K562 (cell line): ENCODE results near the gene IFITM2. TPM values are rescaled to one million over a fixed set of nuclear protein-coding genes. Genes with fewer than 3 reads are reported as not detected.

Source experiments
- ATAC-seq: fragments of 200-7000 bp; cut with Tn5 transposase; 3 replicates; pipeline ENCODE4 v1.9.1; 2020; ENCODE audit warnings: moderate library complexity
- BruUV-seq: library from RNA; stranded (reverse); fragments of 400-500 nt; replicated peaks from 2 replicates; lab custom pipeline; 2021; lab: Mats Ljungman, UMichigan
- CTCF ChIA-PET: fragments of 300-600 bp; formaldehyde crosslinking; extraction: SDS; loops from one replicate; lab custom pipeline; 2021; ENCODE audit warnings: low intra/inter-chr PET ratio; lab: Yijun Ruan, JAX
- POLR2A ChIA-PET: fragments of 300-600, 350-650 bp; sonication (Branson Sonifier 250); formaldehyde crosslinking; extraction: SDS; loops from one replicate; lab custom pipeline; 2021; ENCODE audit warnings: antibody characterized with exemption, inconsistent platforms; lab: Yijun Ruan, JAX
- DNase-seq, 4 experiments: peaks; one replicate each; pipeline versions ENCODE4 v3.0.0 to v3.0.0-alpha.2; 2011 to 2018; ENCODE audit warnings: low spot score in 3 of 4, mixed read lengths in 3 of 4; ENCODE audit errors: extremely low read depth in 1 of 4
- FAIRE-seq: peaks from 2 replicates; lab custom pipeline; 2011; peaks lifted over from hg19 to GRCh38; lab: Jason Lieb, UNC
- H2AFZ ChIP-seq: 2 replicates; pipeline ENCODE4 v1.6.0; 2011; ENCODE audit warnings: low read depth, low read length, control low read depth, inconsistent platforms
- H3K27ac ChIP-seq: fragments of 200-600 bp; 3 replicates; pipeline ENCODE4 v1.8.0; 2011; ENCODE audit warnings: low read depth, mild to moderate bottlenecking, control low read depth, inconsistent platforms, low read length, moderate library complexity, mixed read lengths; ENCODE audit errors: extremely low read depth
- H3K27me3 ChIP-seq, 2 experiments: fragments of 300-600 bp in 1 of 2; 2 replicates in 1 of 2; 3 replicates in 1 of 2; pipeline versions ENCODE4 v1.6.0 to v1.8.0; 2011; ENCODE audit warnings: inconsistent platforms in 2 of 2, low read length in 2 of 2, mild to moderate bottlenecking in 1 of 2, mixed read lengths in 1 of 2, moderate library complexity in 1 of 2; ENCODE audit not compliant: control insufficient read depth in 2 of 2, insufficient read depth in 2 of 2
- H3K36me3 ChIP-seq: fragments of 300-600 bp; 3 replicates; pipeline ENCODE4 v1.8.0; 2011; ENCODE audit warnings: mild to moderate bottlenecking, low read length, inconsistent platforms; ENCODE audit not compliant: control insufficient read depth, insufficient read depth
- H3K4me1 ChIP-seq, 2 experiments: fragments of 200-600 bp in 1 of 2; replicated peaks in 1 of 2; 2 replicates in 1 of 2; 3 replicates in 1 of 2; pipeline versions ENCODE4 v1.5.1 to v1.8.0; 2011; ENCODE audit warnings: inconsistent platforms in 2 of 2, low read length in 2 of 2, mild to moderate bottlenecking in 1 of 2, mixed read lengths in 1 of 2, moderate library complexity in 1 of 2; ENCODE audit not compliant: control insufficient read depth in 2 of 2, insufficient read depth in 2 of 2
- H3K4me2 ChIP-seq: 2 replicates; pipeline ENCODE4 v1.6.1; 2011; ENCODE audit warnings: low read length, control low read depth, inconsistent platforms, mixed read lengths; ENCODE audit not compliant: insufficient read depth
- H3K4me3 ChIP-seq: fragments of 200-600 bp; sonication (generic), shearing (Covaris generic); 2 replicates; pipeline ENCODE4 v1.5.1; 2016; ENCODE audit warnings: control low read depth, inconsistent platforms
- H3K79me2 ChIP-seq: fragments of 200-600 bp; 3 replicates; pipeline ENCODE4 v1.8.0; 2011; ENCODE audit warnings: low read length, inconsistent platforms; ENCODE audit not compliant: control insufficient read depth, insufficient read depth
- H3K9ac ChIP-seq, 2 experiments: 2 replicates each; pipeline versions ENCODE4 v1.6.0 to v1.6.1; 2011; ENCODE audit warnings: low read depth in 2 of 2, low read length in 2 of 2, control low read depth in 1 of 2, inconsistent platforms in 1 of 2, mild to moderate bottlenecking in 1 of 2, mixed read lengths in 1 of 2; ENCODE audit not compliant: insufficient read depth in 1 of 2
- H3K9me1 ChIP-seq: one replicate; pipeline ENCODE4 v1.6.0; 2011; ENCODE audit warnings: inconsistent platforms, mild to moderate bottlenecking, low read length, moderate library complexity; ENCODE audit not compliant: control insufficient read depth, insufficient read depth
- H3K9me3 ChIP-seq: replicated peaks from 2 replicates; pipeline ENCODE4 v1.5.1; 2011; ENCODE audit warnings: low read depth, low read length, inconsistent platforms; ENCODE audit not compliant: control insufficient read depth, insufficient read depth
- H4K20me1 ChIP-seq: replicated peaks from 2 replicates; pipeline ENCODE4 v1.6.1; 2011; ENCODE audit warnings: low read length, inconsistent platforms, mixed read lengths; ENCODE audit not compliant: control insufficient read depth, insufficient read depth
- C11orf30 ChIP-seq: fragments of 450-650 bp; IDR thresholded peaks from 2 replicates; pipeline ENCODE4 v1.6.1; 2016; ENCODE audit warnings: low read depth, mild to moderate bottlenecking
- CBFA2T2 ChIP-seq: fragments of 450-650 bp; conservative IDR thresholded peaks from 2 replicates; pipeline ENCODE4 v1.6.1; 2017; ENCODE audit warnings: mild to moderate bottlenecking
- ELF2 ChIP-seq: fragments of 250-450 bp; sonication (Bioruptor Pico); IDR thresholded peaks from 2 replicates; pipeline ENCODE4 v1.5.0; 2021; ENCODE audit warnings: mild to moderate bottlenecking
- ETV1 ChIP-seq: fragments of 450-650 bp; conservative IDR thresholded peaks from 2 replicates; pipeline ENCODE4 v1.6.1; 2016; ENCODE audit warnings: missing genetic modification characterization, control low read depth, low read depth, missing compliant biosample characterization
- HDGF ChIP-seq: fragments of 450-650 bp; IDR thresholded peaks from 2 replicates; pipeline ENCODE4 v1.6.1; 2016
- IRF2 ChIP-seq: sonication (generic); formaldehyde crosslinking; IDR thresholded peaks from 2 replicates; pipeline ENCODE4 v1.8.1; 2022; ENCODE audit warnings: mild to moderate bottlenecking, missing genetic modification reagents
- MAFK ChIP-seq: IDR thresholded peaks from 2 replicates; pipeline ENCODE4 v1.6.1; 2011; ENCODE audit warnings: low read length, improper control_type of control experiment
- MBD2 ChIP-seq: sonication (generic); IDR thresholded peaks from 2 replicates; pipeline ENCODE4 v1.6.1; 2016; ENCODE audit warnings: low read depth, borderline replicate concordance
- NFRKB ChIP-seq: fragments of 450-650 bp; IDR thresholded peaks from 2 replicates; pipeline ENCODE4 v1.6.1; 2016; ENCODE audit warnings: low read depth
- PHF20 ChIP-seq: fragments of 450-650 bp; IDR thresholded peaks from 2 replicates; pipeline ENCODE4 v1.6.1; 2018; ENCODE audit not compliant: partially characterized antibody
- POLR2G ChIP-seq: fragments of 200-400 bp; formaldehyde crosslinking; IDR thresholded peaks from 2 replicates; pipeline ENCODE4 v1.6.1; 2017; ENCODE audit warnings: low read depth, mild to moderate bottlenecking, antibody characterized with exemption, low read length, moderate library complexity
- RBFOX2 ChIP-seq: fragments of 200-400 bp; formaldehyde crosslinking; IDR thresholded peaks from 2 replicates; pipeline ENCODE4 v1.6.1; 2017; ENCODE audit warnings: low read depth, mild to moderate bottlenecking, low read length, moderate library complexity
- SMC3 ChIP-seq: conservative IDR thresholded peaks from 2 replicates; pipeline ENCODE4 v1.6.1; 2011; ENCODE audit warnings: low read depth, low read length, improper control_type of control experiment; ENCODE audit not compliant: insufficient read depth
- SNIP1 ChIP-seq: fragments of 450-650 bp; IDR thresholded peaks from 2 replicates; pipeline ENCODE4 v1.7.1; 2017; ENCODE audit warnings: low read depth, mild to moderate bottlenecking
- SP1 ChIP-seq: sonication (generic); formaldehyde crosslinking; IDR thresholded peaks from 2 replicates; pipeline ENCODE4 v1.8.1; 2022; ENCODE audit warnings: mild to moderate bottlenecking, missing genetic modification reagents
- SRSF3 ChIP-seq: fragments of 200-400 bp; formaldehyde crosslinking; IDR thresholded peaks from 2 replicates; pipeline ENCODE4 v1.6.1; 2016; ENCODE audit warnings: mild to moderate bottlenecking, low read length, moderate library complexity; ENCODE audit not compliant: insufficient read depth
- ZNF197 ChIP-seq: fragments of 200-800 bp; sonication (Bioruptor generic); IDR thresholded peaks from 2 replicates; pipeline ENCODE4 v1.6.1; 2016; ENCODE audit warnings: low read depth, missing genetic modification characterization, missing compliant biosample characterization
- ZNF263 ChIP-seq: sonication (generic); formaldehyde crosslinking; IDR thresholded peaks from 2 replicates; pipeline ENCODE4 v1.8.0; 2022; ENCODE audit warnings: mild to moderate bottlenecking, missing genetic modification reagents, borderline replicate concordance
- ZNF3 ChIP-seq: fragments of 250-450 bp; sonication (Bioruptor Pico); IDR thresholded peaks from 2 replicates; pipeline ENCODE4 v1.5.0; 2021; ENCODE audit warnings: mild to moderate bottlenecking, moderate library complexity
- ZNF436 ChIP-seq: fragments of 250-450, 450-650 bp; sonication (Bioruptor Pico); formaldehyde crosslinking; IDR thresholded peaks from 2 replicates; pipeline ENCODE4 v1.7.0; 2020; ENCODE audit warnings: mild to moderate bottlenecking
- WGBS: fragments of 100-300 bp; shearing (Covaris generic); methylation state at CpG from one replicate; pipeline ENCODE4 v1.1.6; 2016; ENCODE audit warnings: low coverage, mixed read lengths; ENCODE audit not compliant: insufficient coverage; ENCODE audit errors: missing lambda C conversion rate; 5-methylcytosine and 5-hydroxymethylcytosine counted together
- in situ Hi-C: fragments of 300-500 bp; cut with MboI; formaldehyde crosslinking; loops from 4 replicates; pipeline ENCODE4 v1.15.0; 2018; ENCODE audit warnings: inconsistent platforms, mixed read lengths
- intact Hi-C: fragments of 100-400 bp; cut with micrococcal nuclease; formaldehyde crosslinking; loops from 2 replicates; pipeline ENCODE4 v1.14.2; 2022
- polyA plus RNA-seq, 8 experiments: library from polyadenylated mRNA; depleted of rRNA in 4 of 8; stranded (reverse) in 5 of 8; unstranded in 3 of 8; fragments of >200 nt; fragmentation: Nextera tagmentation in 2 of 8; fragmentation: Illumina TruSeq in 1 of 8; extraction: Ambion mirVana in 2 of 8; extraction: Trizol in 1 of 8; gene quantifications; 2 replicates each; pipeline versions ENCODE4 v1.2.1 to v1.2.3, GENCODE V29; 2011 to 2014; ENCODE audit warnings: inconsistent platforms in 1 of 8, missing spikeins in 1 of 8
- total RNA-seq, 7 experiments: library from RNA; depleted of rRNA in 6 of 7; stranded (reverse); fragments of >200 nt in 6 of 7; fragmentation: Illumina TruSeq in 2 of 7; extraction: Trizol in 2 of 7; gene quantifications; 2 replicates each; pipeline versions ENCODE4 v1.2.1 to v1.2.3, GENCODE V29; 2011 to 2021; ENCODE audit warnings: low replicate concordance in 1 of 7
- TF ChIP-seq, protein P1 (sequence below): fragments of 450-650 bp; formaldehyde crosslinking; conservative IDR thresholded peaks from 2 replicates; pipeline ENCODE4 v1.4.0; 2022; ENCODE audit warnings: mild to moderate bottlenecking, missing genetic modification characterization

The IFITM2 gene
- total and polyA plus RNA-seq, 9 of the 15 experiments (the other 6 are each of a cell fraction or from before 2014, with no cell fraction given): 52.8 to 4,872 (median 356) TPM

GRCh38 chr11:326592-326841 lies 18.9 kb downstream of the IFITM2 start:
- in situ Hi-C loops (no loop called here), intact Hi-C loops (no loop called here)
- CTCF ChIA-PET: no interaction called here
- H3K4me2 ChIP-seq: peak overlapping the region; percentile 63
- DNase-seq: peak in 1 of 4 experiments; percentile 5
- H3K9me1 ChIP-seq: no peaks in the 10 kb centered on the region
- POLR2A ChIA-PET: interaction anchor here (1.6 kb wide), 1 partner anchor 10 kb away, joined by 5 read pairs; no protein-coding TSS in a partner anchor
- no peaks in the 10 kb centered on the region for H3K36me3 ChIP-seq
- no peak for FAIRE-seq
- H3K9me3 ChIP-seq: no peaks in the 10 kb centered on the region
- H3K4me1 ChIP-seq: peaks cover 51 to 58% of the 10 kb centered on the region in 2 experiments
- peak overlapping the region; percentile 46 for H2AFZ ChIP-seq
- peak overlapping the region; percentile 18; the same call in 1 of the 2 replicates for H3K4me3 ChIP-seq
- no peaks in the 10 kb centered on the region for H4K20me1 ChIP-seq
- peaks cover 29% of the 10 kb centered on the region for H3K79me2 ChIP-seq
- WGBS: 40% methylated on average over 6 of the region's 6 CpGs
- no peaks in the 10 kb centered on the region for H3K27me3 ChIP-seq
- ATAC-seq: peak; percentile 11; the same call in 2 of the 3 replicates
- H3K27ac ChIP-seq: peak overlapping the region; percentile 88
- H3K9ac ChIP-seq: peak overlapping the region; percentile 61 to 93
- BruUV-seq: no TSS peak
- 0 out of 2 replicates have a peak, but pooled peaks have one; percentile 12 for TF ChIP-seq ZNF197
- no peak for TF ChIP-seq ELF2 (CRISPR knock-in tag)
- TF ChIP-seq ZNF3 (CRISPR knock-in tag): no peak
- peak; percentile 72 for TF ChIP-seq RBFOX2
- no peak for TF ChIP-seq MBD2
- no peak for TF ChIP-seq PHF20
- TF ChIP-seq SRSF3: 0 out of 2 replicates have a peak, but pooled peaks have one; percentile 35
- TF ChIP-seq CBFA2T2: no peak
- TF ChIP-seq ZNF263 (CRISPR knock-in tag): peak; percentile 92
- TF ChIP-seq POLR2G: peak; percentile 63
- TF ChIP-seq SP1 (CRISPR knock-in tag): no peak
- no peak for TF ChIP-seq ZNF436 (CRISPR knock-in tag)
- no peak for TF ChIP-seq SMC3
- TF ChIP-seq NFRKB: peak; percentile 43; the same call in 1 of the 2 replicates
- TF ChIP-seq MAFK: no peak
- TF ChIP-seq ETV1: no peak
- TF ChIP-seq SNIP1: no peak
- TF ChIP-seq HDGF: no peak
- TF ChIP-seq, protein P1, sequence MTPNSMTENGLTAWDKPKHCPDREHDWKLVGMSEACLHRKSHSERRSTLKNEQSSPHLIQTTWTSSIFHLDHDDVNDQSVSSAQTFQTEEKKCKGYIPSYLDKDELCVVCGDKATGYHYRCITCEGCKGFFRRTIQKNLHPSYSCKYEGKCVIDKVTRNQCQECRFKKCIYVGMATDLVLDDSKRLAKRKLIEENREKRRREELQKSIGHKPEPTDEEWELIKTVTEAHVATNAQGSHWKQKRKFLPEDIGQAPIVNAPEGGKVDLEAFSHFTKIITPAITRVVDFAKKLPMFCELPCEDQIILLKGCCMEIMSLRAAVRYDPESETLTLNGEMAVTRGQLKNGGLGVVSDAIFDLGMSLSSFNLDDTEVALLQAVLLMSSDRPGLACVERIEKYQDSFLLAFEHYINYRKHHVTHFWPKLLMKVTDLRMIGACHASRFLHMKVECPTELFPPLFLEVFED (CRISPR knock-in tag): no peak
- no peak for TF ChIP-seq IRF2 (CRISPR knock-in tag)
- TF ChIP-seq C11orf30: no peak
